ENCODE results near the gene XNDC1N. TPM values are rescaled to one million over a fixed set of nuclear protein-coding genes. Genes with fewer than 3 reads are reported as not detected.

Gene XNDC1N
- polyA plus RNA-seq, 1 of the 3 experiments (the other 2 are of a cell fraction), result 3.4 TPM

GRCh38 chr11:71928737-71929443, 496 bp upstream of the XNDC1N start, which contains the start of gene RNF121 (continued):
- TF ChIP-seq REST (IDR thresholded peaks at IDR 0.05; ENCODE audit: low read depth, low read length), result peak; percentile 19; the same call in 1 of the 2 replicates
- no peak for TF ChIP-seq USF1 (IDR thresholded peaks at IDR 0.05; ENCODE audit: borderline replicate concordance, low read depth)
- TF ChIP-seq SMC3 (IDR thresholded peaks at IDR 0.05; ENCODE audit: low read depth, low read length), result no peak
- no peak for TF ChIP-seq JUND (IDR thresholded peaks at IDR 0.05)
- no peak for TF ChIP-seq RAD21 (IDR thresholded peaks at IDR 0.05; ENCODE audit: low read length)
- no peak for TF ChIP-seq NRF1 (IDR thresholded peaks at IDR 0.05; ENCODE audit: low read depth, low read length)
- TF ChIP-seq SIN3A (IDR thresholded peaks at IDR 0.05; ENCODE audit: borderline replicate concordance, low read depth, low read length), result no peak
- no peak for TF ChIP-seq FOXM1 (IDR thresholded peaks at IDR 0.05; ENCODE audit: low read depth)
- no peak for TF ChIP-seq RXRA (IDR thresholded peaks at IDR 0.05; ENCODE audit: borderline replicate concordance, low read depth)
- no peak for TF ChIP-seq EP300 (IDR thresholded peaks at IDR 0.05; ENCODE audit: borderline replicate concordance in 1 of 2, low read depth in 1 of 2, low read length in 1 of 2)
- peak; percentile 95 for TF ChIP-seq TAF1 (IDR thresholded peaks at IDR 0.05; ENCODE audit: borderline replicate concordance, low read depth, low read length)
- TF ChIP-seq FOXJ3 (CRISPR knock-in tag; IDR thresholded peaks at IDR 0.05), result peak; percentile 51; the same call in 1 of the 2 replicates
- TF ChIP-seq USF2 (IDR thresholded peaks at IDR 0.05; ENCODE audit: borderline replicate concordance, low read depth, low read length), result no peak
- TF ChIP-seq MEF2A (IDR thresholded peaks at IDR 0.05; ENCODE audit: borderline replicate concordance, low read depth), result no peak
- no peak for TF ChIP-seq FOSL2 (IDR thresholded peaks at IDR 0.05; ENCODE audit: borderline replicate concordance, low read depth)
- no peak for TF ChIP-seq ELF1 (IDR thresholded peaks at IDR 0.05)
- 0 out of 2 replicates have a peak, but pooled peaks have one; percentile 3 for TF ChIP-seq RCOR1 (IDR thresholded peaks at IDR 0.05; ENCODE audit: low read length)
- TF ChIP-seq POLR2AphosphoS5 (IDR thresholded peaks at IDR 0.05; ENCODE audit: low read depth, low read length), result peak; percentile 96
- peak; percentile 90 for TF ChIP-seq CHD2 (IDR thresholded peaks at IDR 0.05; ENCODE audit: low read length, partially characterized antibody)
- TF ChIP-seq CTCF (IDR thresholded peaks at IDR 0.05), result no peak
- TF ChIP-seq YY1 (IDR thresholded peaks at IDR 0.05; ENCODE audit: low read depth), result peak; percentile 92
- TF ChIP-seq TEAD4 (IDR thresholded peaks at IDR 0.05; ENCODE audit: borderline replicate concordance, insufficient read depth), result no peak
- TF ChIP-seq IRF3 (IDR thresholded peaks at IDR 0.05; ENCODE audit: low read depth, low read length), result peak; percentile 93
